ES-I3 (cell line): ENCODE measurements around the gene RSU1.

Experiments used
- H3K36me3 ChIP-seq: 2 replicates; pipeline ENCODE4 v1.6.1; 2013; ENCODE audit warnings: mild to moderate bottlenecking, low read length, control low read depth, moderate library complexity; ENCODE audit not compliant: insufficient read depth
- H3K4me1 ChIP-seq: 2 replicates; pipeline ENCODE4 v1.6.1; 2013; ENCODE audit warnings: mild to moderate bottlenecking, control low read depth, low read length; ENCODE audit not compliant: insufficient read depth
- H3K9ac ChIP-seq: 2 replicates; pipeline ENCODE4 v1.6.1; 2013; ENCODE audit warnings: low read depth, mild to moderate bottlenecking, low read length, moderate library complexity
- H3K9me3 ChIP-seq: 2 replicates; pipeline ENCODE4 v1.6.1; 2013; ENCODE audit warnings: mild to moderate bottlenecking, low read length, moderate library complexity; ENCODE audit not compliant: control insufficient read depth, insufficient read depth

The RSU1 gene

DNA sequence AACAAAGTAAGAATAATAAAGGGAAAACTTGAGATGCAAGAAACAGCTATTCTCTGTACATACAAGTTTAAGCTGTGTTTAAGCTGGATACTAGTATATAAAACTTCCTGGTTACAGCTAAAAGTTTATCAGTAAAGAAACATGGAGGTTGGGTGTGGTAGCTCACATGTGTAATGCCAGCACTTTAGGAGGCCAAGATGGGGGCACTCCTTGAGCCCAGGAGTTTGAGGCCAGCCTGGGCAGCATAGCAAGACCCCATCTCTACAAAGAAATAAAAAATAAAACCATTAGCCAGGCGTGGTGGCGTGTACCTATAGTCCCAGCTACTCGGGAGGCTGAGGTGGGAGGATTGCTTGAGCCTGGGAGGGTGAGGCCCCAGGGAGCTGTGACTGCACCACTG lies 3.2 kb downstream of the RSU1 start:
- Histone ChIP-seq H3K9me3 (no peaks in the 10 kb centered on the region), H3K4me1 (no peaks in the 10 kb centered on the region), H3K9ac (no peak overlapping the region), H3K36me3 (no peaks in the 10 kb centered on the region; the same call in 1 of the 2 replicates)

DNA sequence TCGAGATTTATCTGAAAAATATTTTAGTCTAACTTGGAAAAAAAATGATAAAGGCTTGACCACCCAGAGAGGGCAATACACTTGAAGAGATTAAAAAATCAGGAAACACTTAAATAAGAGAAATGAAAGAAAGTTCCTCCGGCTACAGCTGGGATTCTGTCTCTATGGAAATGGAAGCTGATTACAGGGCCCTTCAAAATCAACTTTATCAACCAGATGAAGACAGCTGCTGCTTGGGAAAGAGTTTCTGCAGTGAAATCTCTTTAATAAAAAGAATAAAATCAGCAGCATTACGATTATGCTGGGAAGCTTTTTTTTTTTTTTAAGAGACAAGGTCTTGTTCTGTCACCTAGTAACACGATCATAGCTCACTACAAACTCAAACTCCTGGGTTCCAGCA lies 4.5 kb downstream of the RSU1 start:
- Histone ChIP-seq H3K9me3 (no peaks in the 10 kb centered on the region), H3K4me1 (no peaks in the 10 kb centered on the region), H3K36me3 (peaks cover 4% of the 10 kb centered on the region; the same call in 1 of the 2 replicates), H3K9ac (no peak overlapping the region)

DNA sequence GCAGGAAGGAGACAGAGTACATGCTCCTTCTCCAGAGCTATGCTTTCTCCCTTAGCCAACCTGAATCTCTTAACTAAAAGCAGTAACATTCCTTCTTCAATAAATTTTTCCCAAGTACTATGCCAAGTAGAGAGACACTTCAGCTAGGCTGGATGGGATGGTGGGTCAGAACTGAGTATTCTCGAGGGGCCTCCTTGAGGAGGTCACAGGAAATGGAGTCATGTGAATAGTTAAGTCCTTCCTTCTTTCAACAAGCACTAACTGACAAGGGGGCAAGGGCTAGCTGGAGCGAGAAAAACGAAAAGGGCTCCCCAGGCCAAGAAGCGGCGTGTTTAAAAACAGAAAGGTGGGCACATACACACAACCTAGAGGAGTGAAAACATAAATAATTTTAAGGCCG lies 5.5 kb downstream of the RSU1 start:
- Histone ChIP-seq H3K4me1 (no peaks in the 10 kb centered on the region), H3K9me3 (no peaks in the 10 kb centered on the region), H3K9ac (no peak overlapping the region), H3K36me3 (peaks cover 4% of the 10 kb centered on the region; the same call in 1 of the 2 replicates)

DNA sequence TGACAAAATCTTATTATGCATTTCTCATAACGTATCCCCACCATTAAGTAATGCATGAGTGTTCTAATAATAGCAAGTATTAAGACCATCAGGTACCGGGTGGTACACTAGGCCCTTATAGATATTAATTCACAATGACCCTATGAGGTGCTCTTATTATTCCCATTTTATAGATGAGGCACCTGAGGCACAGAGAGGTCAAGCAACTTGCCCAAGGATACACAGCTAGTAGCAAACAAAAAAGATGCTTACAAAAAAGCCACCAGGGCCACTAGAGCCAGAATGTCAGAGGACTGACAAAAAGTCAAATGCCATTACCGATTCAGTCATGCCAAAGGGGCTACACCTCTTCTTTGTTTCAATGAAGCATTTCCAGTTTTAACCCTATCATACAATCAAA lies 5.9 kb downstream of the RSU1 start:
- Histone ChIP-seq H3K9ac (no peak overlapping the region), H3K36me3 (peaks cover 4% of the 10 kb centered on the region; the same call in 1 of the 2 replicates), H3K9me3 (no peaks in the 10 kb centered on the region), H3K4me1 (no peaks in the 10 kb centered on the region)

DNA sequence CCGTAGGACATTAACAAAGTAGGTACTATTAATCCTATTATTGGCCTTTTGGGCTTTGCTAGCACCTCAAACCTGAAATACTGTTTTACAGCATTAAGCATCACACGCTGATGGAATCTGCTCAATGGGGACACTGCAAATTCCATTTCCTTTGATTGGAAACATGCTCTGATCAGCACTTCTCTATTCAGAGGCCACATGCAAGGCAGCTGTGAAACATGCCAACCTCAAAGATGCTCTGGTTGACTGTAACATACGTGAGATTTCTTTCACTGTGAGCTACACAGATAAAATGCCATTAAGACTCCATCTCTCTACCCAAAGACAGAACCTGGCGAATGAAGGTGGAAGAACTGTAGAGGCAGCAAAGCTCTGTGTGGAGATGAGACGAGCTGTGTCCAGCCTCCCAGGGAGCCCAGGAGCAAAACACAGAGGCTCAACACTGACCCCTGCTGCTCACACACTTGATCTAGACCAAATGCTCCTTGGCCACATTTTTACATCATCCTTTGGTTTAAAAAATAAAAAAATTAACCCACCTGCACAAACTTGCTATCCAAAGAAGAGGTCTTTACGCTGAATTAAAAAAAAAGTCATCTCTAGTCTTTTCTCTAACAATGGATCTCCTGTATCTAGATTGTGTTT lies 8.0 kb downstream of the RSU1 start:
- H3K9me3 ChIP-seq: no peaks in the 10 kb centered on the region
- H3K4me1 ChIP-seq: no peaks in the 10 kb centered on the region
- H3K9ac ChIP-seq: no peak overlapping the region
- peaks cover 4% of the 10 kb centered on the region; the same call in 1 of the 2 replicates for H3K36me3 ChIP-seq

DNA sequence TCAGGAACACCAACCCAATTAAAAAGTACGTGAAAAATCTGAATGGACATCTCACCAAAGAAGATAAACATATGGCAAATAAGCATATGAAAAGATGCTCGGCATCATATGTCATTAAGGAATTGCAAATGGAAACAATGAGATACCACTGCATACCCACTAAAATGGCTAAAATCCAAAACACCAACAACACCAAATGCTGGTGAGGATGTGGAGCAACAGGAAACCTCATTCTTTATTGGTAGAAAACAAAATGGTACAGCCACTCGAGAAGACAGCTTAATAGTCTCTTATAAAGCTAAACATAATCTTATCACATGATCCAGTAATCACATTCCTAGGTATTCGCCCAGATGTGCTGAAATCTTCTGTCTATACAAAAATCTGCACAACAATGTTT lies 13.1 kb downstream of the RSU1 start:
- Histone ChIP-seq H3K9me3 (no peaks in the 10 kb centered on the region), H3K36me3 (peaks cover 4% of the 10 kb centered on the region; the same call in 1 of the 2 replicates), H3K4me1 (0 out of 2 replicates have a peak, but pooled peaks cover 7% of the 10 kb centered on the region), H3K9ac (no peak overlapping the region)

DNA sequence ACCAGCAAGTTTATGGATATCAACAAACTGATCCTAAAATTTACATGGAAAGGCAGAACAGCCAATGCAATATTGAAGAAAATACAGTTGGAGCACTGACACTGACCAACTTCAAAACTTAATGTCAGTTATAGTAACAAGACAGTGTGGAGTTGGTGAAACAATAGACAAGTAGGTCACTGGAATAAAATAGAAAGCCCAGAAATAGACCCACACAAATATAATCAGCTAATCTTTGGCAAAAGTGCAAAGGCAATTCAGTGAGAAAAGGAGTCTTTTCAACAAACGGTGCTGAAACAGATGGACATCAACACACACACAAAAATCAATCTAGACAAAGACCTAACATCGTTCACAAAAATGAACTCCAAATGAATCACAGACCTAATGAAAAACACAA lies 13.8 kb downstream of the RSU1 start:
- Histone ChIP-seq H3K9me3 (no peaks in the 10 kb centered on the region), H3K4me1 (0 out of 2 replicates have a peak, but pooled peaks cover 7% of the 10 kb centered on the region), H3K36me3 (no peaks in the 10 kb centered on the region; the same call in 1 of the 2 replicates), H3K9ac (no peak overlapping the region)

DNA sequence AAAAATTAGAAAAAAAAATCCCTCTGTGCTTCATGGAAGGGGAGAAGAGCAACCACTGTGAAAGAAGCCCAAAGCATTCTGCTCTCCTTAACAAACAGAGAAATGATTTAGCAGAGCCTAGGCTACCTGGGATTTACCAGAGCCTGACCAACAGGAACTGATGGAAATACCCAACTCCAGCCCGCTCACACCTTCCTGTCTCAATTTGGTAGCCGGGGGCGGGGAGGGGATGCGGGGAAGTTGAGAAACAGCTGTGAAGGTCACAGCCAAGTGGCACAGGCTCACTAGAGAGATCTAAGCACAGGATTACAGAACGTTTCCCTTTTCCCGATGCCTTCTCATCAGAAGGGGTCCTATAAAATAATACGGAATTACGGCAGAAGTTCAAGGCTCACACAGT lies 17.6 kb downstream of the RSU1 start:
- Histone ChIP-seq H3K36me3 (no peaks in the 10 kb centered on the region; the same call in 1 of the 2 replicates), H3K9ac (no peak overlapping the region)

DNA sequence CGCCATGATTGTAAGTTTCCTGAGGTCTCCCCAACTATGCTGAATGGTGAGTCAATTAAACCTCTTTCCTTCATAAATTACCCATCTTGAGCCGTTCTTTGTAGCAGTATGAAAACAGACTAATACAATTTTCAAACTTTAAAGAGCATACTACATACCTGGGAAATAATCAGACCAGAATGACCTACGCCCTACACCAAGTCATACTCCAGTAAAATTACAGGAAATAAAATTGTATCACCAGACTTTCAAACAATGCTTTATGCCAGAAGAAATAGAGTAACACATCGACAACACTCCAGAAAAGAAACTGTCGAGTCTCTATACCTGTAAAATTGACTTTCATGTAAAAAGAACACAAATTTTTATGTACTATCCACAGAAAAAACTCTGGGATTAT lies 18.7 kb downstream of the RSU1 start:
- Histone ChIP-seq H3K4me1 (0 out of 2 replicates have a peak, but pooled peaks cover 7% of the 10 kb centered on the region), H3K9me3 (no peaks in the 10 kb centered on the region)

More for the DNA sequence above, 17.6 kb downstream of the RSU1 start:
- Histone ChIP-seq H3K4me1 (0 out of 2 replicates have a peak, but pooled peaks cover 7% of the 10 kb centered on the region), H3K9me3 (no peaks in the 10 kb centered on the region)

DNA sequence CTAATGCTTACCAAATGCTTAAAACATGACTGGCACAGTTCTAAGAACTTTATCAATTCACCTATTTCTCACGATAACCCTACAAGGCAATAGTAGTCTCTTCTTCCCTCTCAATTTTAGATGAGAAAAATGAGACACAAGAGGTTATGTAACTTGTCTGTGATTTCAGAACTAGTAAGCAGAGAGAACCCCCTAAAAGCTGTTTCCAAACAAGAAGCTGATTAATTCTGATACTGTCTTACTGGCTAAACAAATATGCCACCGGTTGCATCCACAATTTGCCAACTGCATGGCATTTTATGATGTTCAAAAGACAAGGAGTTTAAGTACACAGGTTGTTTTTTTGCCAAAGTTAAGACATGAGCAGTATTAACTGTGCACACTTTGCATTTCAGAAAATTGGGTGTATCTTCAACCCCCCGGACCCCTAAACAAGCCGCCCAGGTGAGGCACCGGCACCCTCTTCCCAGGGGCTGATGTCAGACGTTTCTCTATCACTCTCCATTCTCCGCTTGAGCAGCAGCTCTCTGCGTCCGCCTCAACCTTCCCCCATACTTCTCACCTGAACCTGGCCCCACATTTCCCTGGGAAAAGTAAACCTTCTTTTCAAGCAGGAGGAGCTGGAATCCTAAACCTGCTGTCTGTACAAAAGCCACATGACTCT lies 21.7 kb downstream of the RSU1 start:
- Histone ChIP-seq H3K9ac (no peak overlapping the region), H3K36me3 (no peaks in the 10 kb centered on the region), H3K4me1 (0 out of 2 replicates have a peak, but pooled peaks cover 7% of the 10 kb centered on the region), H3K9me3 (no peaks in the 10 kb centered on the region)

More for the DNA sequence above, 18.7 kb downstream of the RSU1 start:
- Histone ChIP-seq H3K9ac (no peak overlapping the region), H3K36me3 (no peaks in the 10 kb centered on the region; the same call in 1 of the 2 replicates)

DNA sequence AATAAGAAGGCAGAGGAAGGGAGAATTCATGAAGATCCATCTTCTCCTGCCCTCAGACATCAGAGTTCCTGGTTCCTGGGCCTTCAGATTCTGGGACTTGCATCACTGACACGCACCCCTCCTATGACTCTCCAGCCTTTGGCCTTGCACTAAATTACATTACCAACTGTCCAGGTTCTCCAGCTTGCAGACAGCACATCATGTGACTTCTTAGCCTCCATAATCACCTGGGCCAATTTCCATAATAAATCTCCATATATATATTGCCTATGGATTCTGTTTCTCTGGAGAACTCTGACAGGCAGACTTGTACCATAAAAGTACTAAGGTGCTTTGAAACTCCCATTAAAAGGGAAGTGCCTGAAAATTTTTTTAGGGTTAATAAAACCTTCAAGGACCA lies 23.2 kb downstream of the RSU1 start:
- H3K36me3 ChIP-seq: no peaks in the 10 kb centered on the region; the same call in 1 of the 2 replicates
- no peaks in the 10 kb centered on the region for H3K4me1 ChIP-seq
- no peak overlapping the region for H3K9ac ChIP-seq
- no peaks in the 10 kb centered on the region for H3K9me3 ChIP-seq

DNA sequence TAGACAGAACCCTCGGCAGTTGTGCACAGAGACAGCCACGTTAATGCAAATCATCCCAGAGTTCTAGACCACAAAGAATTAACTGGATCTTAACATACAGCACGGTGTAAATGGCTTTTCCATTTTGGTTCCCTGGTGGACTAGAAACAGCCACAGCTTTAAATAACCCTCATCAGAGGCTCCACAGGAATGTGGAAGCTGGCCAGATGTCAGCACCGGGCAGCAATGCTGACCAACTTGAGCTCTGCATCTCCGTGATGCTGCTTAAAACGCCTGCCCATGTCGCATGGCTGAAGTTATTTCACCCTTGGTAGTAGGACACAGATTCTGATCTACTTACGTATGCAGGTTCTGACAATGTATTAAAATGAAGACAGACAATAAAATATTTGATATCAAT lies 24.5 kb downstream of the RSU1 start:
- Histone ChIP-seq H3K36me3 (no peaks in the 10 kb centered on the region; the same call in 1 of the 2 replicates), H3K9ac (no peak overlapping the region), H3K9me3 (no peaks in the 10 kb centered on the region), H3K4me1 (no peaks in the 10 kb centered on the region)

DNA sequence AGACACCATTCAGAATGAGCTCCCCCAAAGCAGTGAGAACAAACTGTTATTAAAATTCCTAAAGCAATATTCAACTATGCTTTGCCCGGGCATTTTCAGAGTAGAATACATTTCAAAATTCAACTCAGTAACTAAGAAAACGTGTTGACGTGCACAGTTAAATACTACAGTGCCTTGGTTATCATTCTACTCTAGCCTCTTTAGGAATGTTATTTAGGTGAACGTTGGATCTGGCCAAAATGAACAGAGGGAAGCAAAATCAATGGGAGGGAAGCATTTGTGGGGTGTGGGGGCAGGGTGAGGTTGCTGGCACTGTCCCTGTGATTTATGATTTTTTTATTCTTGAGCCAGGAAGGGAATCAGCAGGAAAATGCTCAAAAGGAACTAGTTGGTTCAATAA lies 27.5 kb downstream of the RSU1 start:
- Histone ChIP-seq H3K9me3 (no peaks in the 10 kb centered on the region), H3K9ac (no peak overlapping the region), H3K4me1 (no peaks in the 10 kb centered on the region), H3K36me3 (no peaks in the 10 kb centered on the region; the same call in 1 of the 2 replicates)

DNA sequence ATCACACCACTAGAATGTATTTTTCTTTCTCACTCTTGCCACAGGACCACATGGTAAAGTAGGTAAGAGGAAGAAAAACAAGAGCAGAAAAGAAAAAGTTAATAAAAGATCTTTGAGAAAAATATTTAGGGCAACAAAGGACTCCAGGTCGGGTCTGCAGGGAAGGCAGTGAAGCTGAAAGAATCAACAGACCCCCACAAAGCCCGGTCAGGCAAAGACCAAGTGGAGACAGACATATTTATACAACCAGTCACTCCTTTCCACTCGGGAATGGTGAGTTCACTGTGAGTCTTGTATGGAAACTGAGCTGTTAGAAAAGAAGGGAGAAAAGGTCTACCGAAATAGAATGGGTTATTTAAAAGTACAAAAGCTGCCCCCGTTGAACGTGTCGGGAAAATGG lies 28.0 kb downstream of the RSU1 start:
- no peak overlapping the region for H3K9ac ChIP-seq
- H3K36me3 ChIP-seq: no peaks in the 10 kb centered on the region; the same call in 1 of the 2 replicates
- H3K4me1 ChIP-seq: no peaks in the 10 kb centered on the region
- no peaks in the 10 kb centered on the region for H3K9me3 ChIP-seq

DNA sequence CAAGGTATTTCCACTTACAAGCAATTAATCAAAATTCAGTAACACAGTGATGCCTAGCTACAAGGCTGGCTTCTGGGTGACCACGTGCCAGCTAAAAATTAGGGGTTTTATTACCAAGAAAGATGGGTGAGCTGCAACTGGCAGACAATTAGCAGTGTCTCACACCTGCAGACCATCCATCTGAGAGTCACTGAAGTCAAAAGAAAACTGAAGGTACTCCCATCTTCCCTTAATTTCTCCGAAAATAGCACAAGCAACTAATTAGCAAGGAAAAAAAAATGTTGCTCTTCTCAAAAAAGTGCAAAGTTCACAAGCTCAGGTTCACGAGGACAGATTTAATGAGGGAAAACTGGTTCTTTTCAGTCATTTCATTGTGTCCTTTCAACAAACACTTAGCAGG lies 28.4 kb downstream of the RSU1 start:
- Histone ChIP-seq H3K4me1 (no peaks in the 10 kb centered on the region), H3K36me3 (no peaks in the 10 kb centered on the region; the same call in 1 of the 2 replicates), H3K9me3 (no peaks in the 10 kb centered on the region), H3K9ac (no peak overlapping the region)
